ENCODE data around the gene PPAT. TPM values are rescaled to one million over a fixed set of nuclear protein-coding genes. Genes with fewer than 3 reads are reported as not detected.

The PPAT gene
- total and polyA plus RNA-seq, 2 experiments from 2014 or later, result 63.0 to 96.8 TPM

- TF ChIP-seq EZH2phosphoT487 (IDR thresholded peaks at IDR 0.05; ENCODE audit: unreplicated experiment) (no peak), JUNB (IDR thresholded peaks at IDR 0.05; ENCODE audit: unreplicated experiment) (no peak), STAT1 (IDR thresholded peaks at IDR 0.05; ENCODE audit: unreplicated experiment) (no peak), EZH2 (IDR thresholded peaks at IDR 0.05; ENCODE audit: low read depth, unreplicated experiment) (no peak)
Observed at GRCh38 chr4:56444719-56445118, 9.3 kb upstream of the PPAT start (continued).

GRCh38 chr4:56440983-56441382 is 5.6 kb upstream of the PPAT start:
- Mint-ChIP-seq H3K36me3 (ENCODE audit: low read depth) (peaks cover 78% of the 10 kb centered on the region), H3K4me1 (peaks cover 33% of the 10 kb centered on the region), H3K9me3 (peaks cover 3% of the 10 kb centered on the region; the same call in 1 of the 3 replicates), H3K27me3 (ENCODE audit: insufficient read depth, low read depth, poor library complexity) (peaks cover 17% of the 10 kb centered on the region), H3K4me3 (peak overlapping the region; percentile 49; the same call in 1 of the 3 replicates), H3K27ac (peak overlapping the region; percentile 52; the same call in 1 of the 2 replicates)
- Histone ChIP-seq H3K9me2 (ENCODE audit: insufficient read depth) (no peaks in the 10 kb centered on the region), H3K36me3 (ENCODE audit: insufficient read depth) (peaks cover 55% of the 10 kb centered on the region), H3K27ac (ENCODE audit: low read depth) (peak overlapping the region; percentile 70), H3K4me3 (peak overlapping the region; percentile 45; the same call in 1 of the 2 replicates), H3K27me3 (ENCODE audit: insufficient read depth) (no peaks in the 10 kb centered on the region), H4K20me1 (replicated peaks; ENCODE audit: insufficient read depth) (peaks cover 77% of the 10 kb centered on the region), H3K4me1 (ENCODE audit: insufficient read depth) (peaks cover 21% of the 10 kb centered on the region), H3K79me2 (replicated peaks; ENCODE audit: insufficient read depth) (peaks cover 99% of the 10 kb centered on the region), H3K4me2 (peak overlapping the region; percentile 92), H2AFZ (no peak overlapping the region), H3F3A (replicated peaks; ENCODE audit: low read depth) (no peaks in the 10 kb centered on the region)
- ATAC-seq (no peak), DNase-seq (ENCODE audit: low spot score) (no peak)
- TF ChIP-seq REST (IDR thresholded peaks at IDR 0.05; ENCODE audit: unreplicated experiment) (no peak), JUNB (IDR thresholded peaks at IDR 0.05; ENCODE audit: unreplicated experiment) (no peak), NANOG (IDR thresholded peaks at IDR 0.05; ENCODE audit: borderline replicate concordance) (no peak), EZH2 (IDR thresholded peaks at IDR 0.05; ENCODE audit: low read depth, unreplicated experiment) (no peak), ZNF462 (CRISPR knock-in tag; IDR thresholded peaks at IDR 0.05) (no peak), POLR2AphosphoS5 (IDR thresholded peaks at IDR 0.05; ENCODE audit: low read depth) (no peak), ETS1 (IDR thresholded peaks at IDR 0.05) (no peak), ZNF331 (CRISPR knock-in tag; IDR thresholded peaks at IDR 0.05; ENCODE audit: low read depth) (no peak)

All from GM23338 (cell line).